ENCODE results near the gene SP140L.

DNA sequence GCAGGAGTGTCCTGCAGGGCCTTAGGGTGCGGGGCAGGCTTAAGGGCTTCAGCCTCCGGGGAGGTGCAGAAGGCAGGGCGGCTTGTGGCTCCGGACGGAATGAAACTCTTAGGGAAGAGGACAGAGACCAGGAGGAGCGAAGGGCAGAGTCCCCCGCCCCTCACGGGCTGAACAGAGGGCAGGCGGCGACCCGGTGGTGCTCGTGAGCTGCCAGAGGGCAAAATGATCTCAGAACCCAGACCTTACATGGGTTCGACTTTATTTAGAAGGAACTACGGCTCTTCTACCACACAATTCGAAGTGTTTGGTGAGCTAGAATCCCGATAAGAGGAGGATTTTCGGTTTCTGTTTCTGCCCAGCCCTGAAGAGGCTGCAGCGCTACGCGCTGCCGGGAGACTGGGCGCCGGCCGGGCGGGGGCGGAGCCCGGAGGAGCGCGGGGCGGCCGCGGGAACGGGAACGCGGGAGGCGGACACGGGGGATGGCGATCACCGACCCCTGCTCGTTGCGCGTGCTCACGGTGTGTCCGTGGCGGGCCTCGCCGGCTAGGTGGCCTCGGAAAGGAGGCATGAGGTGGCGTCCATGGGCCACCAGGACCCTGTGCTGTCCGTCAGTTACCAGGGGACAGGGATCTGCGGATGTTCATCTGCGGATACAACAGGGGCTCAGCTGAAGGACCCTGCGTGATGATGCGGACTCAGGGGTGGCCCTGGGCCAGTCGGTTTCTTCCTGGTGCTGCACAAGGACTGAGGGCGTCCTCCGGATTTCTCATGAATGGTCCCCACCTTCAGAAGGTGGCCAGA is 84.8 kb downstream of the SP140L start:
- no peak for TF ChIP-seq ZBED1 (IDR thresholded peaks at IDR 0.05; ENCODE audit: borderline replicate concordance)
- TF ChIP-seq, protein P1, sequence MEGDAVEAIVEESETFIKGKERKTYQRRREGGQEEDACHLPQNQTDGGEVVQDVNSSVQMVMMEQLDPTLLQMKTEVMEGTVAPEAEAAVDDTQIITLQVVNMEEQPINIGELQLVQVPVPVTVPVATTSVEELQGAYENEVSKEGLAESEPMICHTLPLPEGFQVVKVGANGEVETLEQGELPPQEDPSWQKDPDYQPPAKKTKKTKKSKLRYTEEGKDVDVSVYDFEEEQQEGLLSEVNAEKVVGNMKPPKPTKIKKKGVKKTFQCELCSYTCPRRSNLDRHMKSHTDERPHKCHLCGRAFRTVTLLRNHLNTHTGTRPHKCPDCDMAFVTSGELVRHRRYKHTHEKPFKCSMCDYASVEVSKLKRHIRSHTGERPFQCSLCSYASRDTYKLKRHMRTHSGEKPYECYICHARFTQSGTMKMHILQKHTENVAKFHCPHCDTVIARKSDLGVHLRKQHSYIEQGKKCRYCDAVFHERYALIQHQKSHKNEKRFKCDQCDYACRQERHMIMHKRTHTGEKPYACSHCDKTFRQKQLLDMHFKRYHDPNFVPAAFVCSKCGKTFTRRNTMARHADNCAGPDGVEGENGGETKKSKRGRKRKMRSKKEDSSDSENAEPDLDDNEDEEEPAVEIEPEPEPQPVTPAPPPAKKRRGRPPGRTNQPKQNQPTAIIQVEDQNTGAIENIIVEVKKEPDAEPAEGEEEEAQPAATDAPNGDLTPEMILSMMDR (IDR thresholded peaks at IDR 0.05 in 2 of 3, conservative IDR thresholded peaks at IDR 0.05 in 1 of 3; ENCODE audit: control insufficient read depth in 2 of 3, extremely low read depth in 1 of 3, insufficient read depth in 1 of 3, low read depth in 3 of 3, low read length in 3 of 3), result no peak
- TF ChIP-seq ZNF274 (IDR thresholded peaks at IDR 0.05; ENCODE audit: insufficient read depth, insufficient read length), result no peak
- TF ChIP-seq POLR2A (IDR thresholded peaks at IDR 0.05; ENCODE audit: low read depth, low read length), result peak; percentile 84
- no peak for TF ChIP-seq ATF7 (IDR thresholded peaks at IDR 0.05; ENCODE audit: low read depth)
- TF ChIP-seq NFIC (IDR thresholded peaks at IDR 0.05; ENCODE audit: low read depth, low read length), result no peak
- TF ChIP-seq SUZ12 (IDR thresholded peaks at IDR 0.05; ENCODE audit: unreplicated experiment), result no peak
- TF ChIP-seq NFYB (IDR thresholded peaks at IDR 0.05; ENCODE audit: insufficient read depth, low read depth, low read length), result 0 out of 2 replicates have a peak, but pooled peaks have one; percentile 6
- TF ChIP-seq USF2 (IDR thresholded peaks at IDR 0.05; ENCODE audit: borderline replicate concordance, low read depth, low read length), result no peak
- TF ChIP-seq ZNF217 (IDR thresholded peaks at IDR 0.05), result 0 out of 2 replicates have a peak, but pooled peaks have one; percentile 43

All from GM12878 (cell line).